Panc1 (cell line): ENCODE data around the gene CHMP6. TPM values are rescaled to one million over a fixed set of nuclear protein-coding genes. Genes with fewer than 3 reads are reported as not detected.

Experiments used
- ATAC-seq: fragments of 200-7000 bp; cut with Tn5 transposase; 2 replicates; pipeline ENCODE4 v1.9.1; 2020; ENCODE audit warnings: mild to moderate bottlenecking, moderate library complexity
- BruUV-seq: library from RNA; stranded (reverse); fragments of 400-500 nt; replicated peaks from 2 replicates; lab custom pipeline; 2021; lab: Mats Ljungman, UMichigan
- CTCF ChIA-PET: fragments of 300-600 bp; sonication (Branson Sonifier 250); formaldehyde crosslinking; loops from one replicate; lab custom pipeline; 2022; ENCODE audit warnings: antibody characterized with exemption; lab: Charles Lee
- POLR2A ChIA-PET: fragments of 300-600 bp; sonication (Branson Sonifier 250); formaldehyde crosslinking; loops from one replicate; lab custom pipeline; 2022; ENCODE audit warnings: antibody characterized with exemption; lab: Charles Lee
- DNase-seq: peaks from one replicate; pipeline ENCODE4 v3.0.0-alpha.2; 2010; ENCODE audit warnings: low read depth, low spot score
- H3K27ac ChIP-seq: 2 replicates; pipeline ENCODE4 v1.5.1; 2011; ENCODE audit warnings: mild to moderate bottlenecking, low read length, inconsistent platforms
- H3K27me3 ChIP-seq: fragments of 200-500 bp; sonication (Bioruptor generic); 2 replicates; pipeline ENCODE4 v1.6.0; 2014; ENCODE audit warnings: low read length, inconsistent platforms; ENCODE audit not compliant: control insufficient read depth, insufficient read depth
- H3K36me3 ChIP-seq: fragments of 200-500 bp; sonication (Bioruptor generic); 2 replicates; pipeline ENCODE4 v1.5.1; 2014; ENCODE audit warnings: inconsistent platforms, mild to moderate bottlenecking, low read length, moderate library complexity; ENCODE audit not compliant: control insufficient read depth, insufficient read depth
- H3K4me1 ChIP-seq: 2 replicates; pipeline ENCODE4 v1.5.1; 2011; ENCODE audit warnings: inconsistent platforms, mild to moderate bottlenecking, low read length, moderate library complexity; ENCODE audit not compliant: control insufficient read depth, insufficient read depth
- H3K4me3 ChIP-seq, 2 experiments: 2 replicates each; pipeline ENCODE4 v1.5.1; 2011 to 2012; ENCODE audit warnings: low read depth in 2 of 2, low read length in 2 of 2, mild to moderate bottlenecking in 2 of 2, inconsistent platforms in 1 of 2, moderate library complexity in 1 of 2
- H3K9me3 ChIP-seq: fragments of 200-500 bp; sonication (Bioruptor generic); 2 replicates; pipeline ENCODE4 v1.5.1; 2014; ENCODE audit warnings: low read depth, mild to moderate bottlenecking, inconsistent platforms, low read length, moderate library complexity; ENCODE audit not compliant: control insufficient read depth, insufficient read depth
- POLR2AphosphoS5 ChIP-seq: IDR thresholded peaks from 2 replicates; pipeline ENCODE4 v1.6.1; 2012; ENCODE audit warnings: mild to moderate bottlenecking, low read depth, low read length, moderate library complexity
- TCF7L2 ChIP-seq: IDR thresholded peaks from 2 replicates; pipeline ENCODE4 v1.6.1; 2011; ENCODE audit warnings: mild to moderate bottlenecking, low read depth, low read length, inconsistent platforms
- in situ Hi-C: cut with HindIII; loops from 2 replicates; pipeline ENCODE4 v1.10.0; 2016; ENCODE audit warnings: low sequenced_read_pairs, low pct_unique_long_range_greater_than_20kb
- intact Hi-C: fragments of 100-400 bp; cut with micrococcal nuclease; formaldehyde crosslinking; loops from one replicate; pipeline ENCODE4 v1.10.0; 2022; ENCODE audit not compliant: unreplicated experiment
- total RNA-seq: library from RNA; stranded (reverse); gene quantifications from one replicate; pipeline ENCODE4 v1.2.1, GENCODE V29; 2021; ENCODE audit not compliant: unreplicated experiment
- TF ChIP-seq, protein P1 (sequence below): fragments of 450-650 bp; IDR thresholded peaks from 2 replicates; pipeline ENCODE4 v1.5.1; 2017; ENCODE audit warnings: mild to moderate bottlenecking
- TF ChIP-seq, protein P2 (sequence below), 2 experiments: IDR thresholded peaks; 2 replicates each; pipeline ENCODE4 v1.6.1; 2011 to 2012; ENCODE audit warnings: low read depth in 2 of 2, control low read depth in 1 of 2, low read length in 1 of 2, mild to moderate bottlenecking in 1 of 2, moderate library complexity in 1 of 2; ENCODE audit not compliant: insufficient read depth in 1 of 2

The CHMP6 gene
- total RNA-seq, 1 experiment from 2014 or later, result 43.7 TPM

DNA sequence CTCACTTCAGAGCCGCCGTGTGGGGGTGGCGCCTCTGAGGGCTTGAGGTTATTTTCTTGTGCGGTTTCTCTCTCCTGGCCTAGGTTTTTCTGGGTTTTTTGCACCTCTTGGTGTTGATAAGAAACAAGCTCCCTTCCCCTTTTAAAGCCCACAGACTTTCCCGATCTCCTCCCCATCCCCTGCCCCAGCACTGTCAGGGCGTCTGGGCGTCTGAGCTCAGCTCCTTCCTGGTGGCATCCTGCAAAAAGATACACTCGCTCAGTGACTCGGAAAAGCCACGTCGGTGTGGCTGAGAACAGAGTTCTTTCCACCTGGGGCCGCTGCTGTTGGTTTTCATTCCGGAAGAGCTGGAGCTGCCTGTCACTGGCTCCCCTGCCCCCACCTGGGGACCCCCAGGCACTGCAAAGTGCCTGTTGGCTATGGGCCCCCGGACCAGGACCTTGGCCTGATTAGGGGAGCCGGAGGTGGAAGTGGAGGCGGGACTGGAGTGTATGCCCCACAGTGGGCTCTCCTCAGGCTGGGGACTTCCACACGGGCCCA lies 57.8 kb downstream of the CHMP6 start:
- Histone ChIP-seq H3K27ac (peak overlapping the region; percentile 98), H3K36me3 (no peaks in the 10 kb centered on the region), H3K27me3 (no peaks in the 10 kb centered on the region), H3K9me3 (no peaks in the 10 kb centered on the region), H3K4me3 (peak overlapping the region; percentile 26 to 53), H3K4me1 (peaks cover 90% of the 10 kb centered on the region)
- CTCF ChIA-PET, result interaction anchor here (1.0 to 1.2 kb wide), 2 partner anchors 12 to 26 kb away, joined by 4 read pairs; no protein-coding TSS in a partner anchor
- no TSS peak for BruUV-seq
- POLR2A ChIA-PET, result interaction anchor here (0.8 to 0.9 kb wide), 2 partner anchors 9 to 13 kb away, joined by 3 to 6 read pairs; no protein-coding TSS in a partner anchor
- TF ChIP-seq, protein P1, sequence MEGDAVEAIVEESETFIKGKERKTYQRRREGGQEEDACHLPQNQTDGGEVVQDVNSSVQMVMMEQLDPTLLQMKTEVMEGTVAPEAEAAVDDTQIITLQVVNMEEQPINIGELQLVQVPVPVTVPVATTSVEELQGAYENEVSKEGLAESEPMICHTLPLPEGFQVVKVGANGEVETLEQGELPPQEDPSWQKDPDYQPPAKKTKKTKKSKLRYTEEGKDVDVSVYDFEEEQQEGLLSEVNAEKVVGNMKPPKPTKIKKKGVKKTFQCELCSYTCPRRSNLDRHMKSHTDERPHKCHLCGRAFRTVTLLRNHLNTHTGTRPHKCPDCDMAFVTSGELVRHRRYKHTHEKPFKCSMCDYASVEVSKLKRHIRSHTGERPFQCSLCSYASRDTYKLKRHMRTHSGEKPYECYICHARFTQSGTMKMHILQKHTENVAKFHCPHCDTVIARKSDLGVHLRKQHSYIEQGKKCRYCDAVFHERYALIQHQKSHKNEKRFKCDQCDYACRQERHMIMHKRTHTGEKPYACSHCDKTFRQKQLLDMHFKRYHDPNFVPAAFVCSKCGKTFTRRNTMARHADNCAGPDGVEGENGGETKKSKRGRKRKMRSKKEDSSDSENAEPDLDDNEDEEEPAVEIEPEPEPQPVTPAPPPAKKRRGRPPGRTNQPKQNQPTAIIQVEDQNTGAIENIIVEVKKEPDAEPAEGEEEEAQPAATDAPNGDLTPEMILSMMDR, result no peak
- 0 out of 2 replicates have a peak, but pooled peaks have one; percentile 1 for TF ChIP-seq POLR2AphosphoS5
- no peak for TF ChIP-seq TCF7L2
- TF ChIP-seq, protein P2, sequence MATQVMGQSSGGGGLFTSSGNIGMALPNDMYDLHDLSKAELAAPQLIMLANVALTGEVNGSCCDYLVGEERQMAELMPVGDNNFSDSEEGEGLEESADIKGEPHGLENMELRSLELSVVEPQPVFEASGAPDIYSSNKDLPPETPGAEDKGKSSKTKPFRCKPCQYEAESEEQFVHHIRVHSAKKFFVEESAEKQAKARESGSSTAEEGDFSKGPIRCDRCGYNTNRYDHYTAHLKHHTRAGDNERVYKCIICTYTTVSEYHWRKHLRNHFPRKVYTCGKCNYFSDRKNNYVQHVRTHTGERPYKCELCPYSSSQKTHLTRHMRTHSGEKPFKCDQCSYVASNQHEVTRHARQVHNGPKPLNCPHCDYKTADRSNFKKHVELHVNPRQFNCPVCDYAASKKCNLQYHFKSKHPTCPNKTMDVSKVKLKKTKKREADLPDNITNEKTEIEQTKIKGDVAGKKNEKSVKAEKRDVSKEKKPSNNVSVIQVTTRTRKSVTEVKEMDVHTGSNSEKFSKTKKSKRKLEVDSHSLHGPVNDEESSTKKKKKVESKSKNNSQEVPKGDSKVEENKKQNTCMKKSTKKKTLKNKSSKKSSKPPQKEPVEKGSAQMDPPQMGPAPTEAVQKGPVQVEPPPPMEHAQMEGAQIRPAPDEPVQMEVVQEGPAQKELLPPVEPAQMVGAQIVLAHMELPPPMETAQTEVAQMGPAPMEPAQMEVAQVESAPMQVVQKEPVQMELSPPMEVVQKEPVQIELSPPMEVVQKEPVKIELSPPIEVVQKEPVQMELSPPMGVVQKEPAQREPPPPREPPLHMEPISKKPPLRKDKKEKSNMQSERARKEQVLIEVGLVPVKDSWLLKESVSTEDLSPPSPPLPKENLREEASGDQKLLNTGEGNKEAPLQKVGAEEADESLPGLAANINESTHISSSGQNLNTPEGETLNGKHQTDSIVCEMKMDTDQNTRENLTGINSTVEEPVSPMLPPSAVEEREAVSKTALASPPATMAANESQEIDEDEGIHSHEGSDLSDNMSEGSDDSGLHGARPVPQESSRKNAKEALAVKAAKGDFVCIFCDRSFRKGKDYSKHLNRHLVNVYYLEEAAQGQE (IDR thresholded peaks at IDR 0.05; ENCODE audit: insufficient read depth in 1 of 2, low read depth in 2 of 2, low read length in 1 of 2), result no peak
- ATAC-seq (peak; percentile 3), DNase-seq (no peak)
- intact Hi-C loops (no loop called here), in situ Hi-C loops (no loop called here)

Other genes with a start within 250 kb of the CHMP6 start
- gene BAIAP2, start 43.3 kb downstream of the CHMP6 start, total RNA-seq, result 125 TPM
- not detected for gene PVALEF, start 173.7 kb downstream of the CHMP6 start, total RNA-seq
- gene AATK, start 174.4 kb downstream of the CHMP6 start, total RNA-seq, result 3.7 TPM
- 26.0 TPM for gene CEP131, start 231.1 kb downstream of the CHMP6 start, total RNA-seq
- 44.9 TPM for gene TEPSIN, start 247.2 kb downstream of the CHMP6 start, total RNA-seq
- gene NDUFAF8, start 247.5 kb downstream of the CHMP6 start, total RNA-seq, result 75.8 TPM